Right ventricle myocardium superior (tissue), 1 donor: Measurements from ENCODE around the gene KLK3. TPM values are rescaled to one million over a fixed set of nuclear protein-coding genes. Genes with fewer than 3 reads are reported as not detected.
"Not testable (repeated sequence)": the region's sequence is repeated elsewhere in the genome, so short reads cannot be mapped to it uniquely, and the experiment has no call there.

Experiments
- ATAC-seq: fragments of 200-7000 bp; cut with Tn5 transposase; one replicate; pipeline ENCODE4 v1.9.1; 2020; ENCODE audit warnings: mild to moderate bottlenecking; ENCODE audit not compliant: poor library complexity
- DNase-seq: peaks from one replicate; pipeline ENCODE4 v3.0.0-alpha.2; 2020
- intact Hi-C: fragments of 100-400 bp; cut with DNase I; formaldehyde crosslinking; loops from one replicate; pipeline ENCODE4 v1.11.2; 2022
- total RNA-seq: library from RNA; stranded (reverse); fragmentation: NEBNext Ultra II Directional; extraction: Animal tissue kit (Norgen Biotek cat#: 25700); gene quantifications from one replicate; pipeline ENCODE4 v1.2.1, GENCODE V29; 2021
- donor health status: DM: no; HTN: yes; CAD: no; lungs with severe emphysema.

KLK3 gene
- total RNA-seq, 1 donor from 2014 or later = not detected

GRCh38 chr19:50893047-50893736 lies 38.5 kb downstream of the KLK3 start:
- ATAC-seq = no peak
- DNase-seq = no peak
- intact Hi-C loops = no loop called here

- ATAC-seq (no peak), DNase-seq (no peak)
- intact Hi-C loops = no loop called here
Observed at GRCh38 chr19:50894478-50895356, 40.0 kb downstream of the KLK3 start.

- intact Hi-C loops, ATAC-seq, DNase-seq: not testable (repeated sequence)
Observed at GRCh38 chr19:50896089-50896590, 41.4 kb downstream of the KLK3 start.

GRCh38 chr19:50896591-50897190 lies 42.0 kb downstream of the KLK3 start:
- DNase-seq = no peak
- no peak for ATAC-seq
- intact Hi-C loops = no loop called here

GRCh38 chr19:50897191-50897607 lies 42.5 kb downstream of the KLK3 start:
- intact Hi-C loops = no loop called here
- no peak for DNase-seq
- no peak for ATAC-seq

GRCh38 chr19:50897612-50898011 lies 42.9 kb downstream of the KLK3 start:
- DNase-seq (no peak), ATAC-seq (no peak)
- intact Hi-C loops = no loop called here

- no peak for DNase-seq
- ATAC-seq = no peak
- intact Hi-C loops = no loop called here
Observed at GRCh38 chr19:50898018-50898417, 43.3 kb downstream of the KLK3 start.

GRCh38 chr19:50899569-50899968 lies 44.9 kb downstream of the KLK3 start:
- DNase-seq = no peak
- intact Hi-C loops = no loop called here
- ATAC-seq = no peak

- intact Hi-C loops = no loop called here
- DNase-seq (no peak), ATAC-seq (no peak)
Observed at GRCh38 chr19:50902640-50903039, 47.9 kb downstream of the KLK3 start.

- ATAC-seq (no peak), DNase-seq (no peak)
- intact Hi-C loops = no loop called here
Observed at GRCh38 chr19:50906217-50906616, 51.5 kb downstream of the KLK3 start.

GRCh38 chr19:50908336-50908735 lies 53.6 kb downstream of the KLK3 start:
- intact Hi-C loops = no loop called here
- ATAC-seq = no peak
- DNase-seq = no peak

GRCh38 chr19:50909240-50910070 lies 54.7 kb downstream of the KLK3 start:
- no peak for DNase-seq
- intact Hi-C loops = no loop called here
- no peak for ATAC-seq

Other genes with a start within 250 kb of the KLK3 start
- 0.11 TPM for gene SYT3, start 215.0 kb upstream of the KLK3 start, total RNA-seq
- gene C19orf81, start 205.5 kb upstream of the KLK3 start, total RNA-seq = 2.5 TPM
- 0.40 TPM for gene SHANK1, start 135.1 kb upstream of the KLK3 start, total RNA-seq
- gene CLEC11A, start 131.6 kb upstream of the KLK3 start, total RNA-seq = 3.0 TPM
- gene GPR32, start 84.5 kb upstream of the KLK3 start, total RNA-seq = not detected
- gene ACP4, start 64.5 kb upstream of the KLK3 start, total RNA-seq = not detected
- gene KLK1, start 31.1 kb upstream of the KLK3 start, total RNA-seq = not detected
- not detected for gene KLK15, start 21.3 kb upstream of the KLK3 start, total RNA-seq
- gene KLK2, start 18.5 kb downstream of the KLK3 start, total RNA-seq = not detected
- gene KLK4, start 56.5 kb downstream of the KLK3 start, total RNA-seq = not detected
- gene KLK5, start 98.1 kb downstream of the KLK3 start, total RNA-seq = not detected
- gene KLK6, start 114.7 kb downstream of the KLK3 start, total RNA-seq = not detected
- gene KLK7, start 129.0 kb downstream of the KLK3 start, total RNA-seq = not detected
- gene KLK8, start 146.7 kb downstream of the KLK3 start, total RNA-seq = not detected
- not detected for gene KLK10, start 164.8 kb downstream of the KLK3 start, total RNA-seq
- not detected for gene KLK11, start 171.7 kb downstream of the KLK3 start, total RNA-seq
- gene KLK12, start 180.1 kb downstream of the KLK3 start, total RNA-seq = not detected
- gene KLK13, start 210.2 kb downstream of the KLK3 start, total RNA-seq = not detected
- gene KLK14, start 228.0 kb downstream of the KLK3 start, total RNA-seq = 1.9 TPM